Hepatocyte (in vitro differentiated cells): ENCODE data around the gene EFCAB6.

ENCODE experiments used
- CTCF ChIP-seq: fragments of 200-600 bp; sonication (generic); IDR thresholded peaks from 2 replicates; pipeline ENCODE4 v1.5.1; 2016; ENCODE audit warnings: antibody characterized with exemption, mild to moderate bottlenecking; ENCODE audit not compliant: poor library complexity
- EZH2 ChIP-seq: fragments of 200-600 bp; sonication (generic); IDR thresholded peaks from 2 replicates; pipeline ENCODE4 v1.6.1; 2016; ENCODE audit warnings: antibody characterized with exemption, mild to moderate bottlenecking, borderline replicate concordance
- EZH2phosphoT487 ChIP-seq: fragments of 200-600 bp; sonication (generic); IDR thresholded peaks from one replicate; pipeline ENCODE4 v1.6.1; 2018; ENCODE audit warnings: antibody characterized with exemption, mild to moderate bottlenecking, low read depth, moderate library complexity; ENCODE audit not compliant: unreplicated experiment, severe bottlenecking

GRCh38 chr22:43625242-43625641 is 186.9 kb downstream of the EFCAB6 start:
- TF ChIP-seq CTCF (no peak), EZH2 (no peak), EZH2phosphoT487 (no peak)
